Kidney (tissue), 14 donors: ENCODE measurements around the gene HS3ST3B1. TPM values are rescaled to one million over a fixed set of nuclear protein-coding genes. Genes with fewer than 3 reads are reported as not detected.

Source experiments
- DNase-seq, 5 donors: peaks; one replicate each; pipeline ENCODE4 v3.0.0-alpha.2; 2013 to 2020
- FAIRE-seq: peaks from 2 replicates; lab custom pipeline; 2012; peaks lifted over from hg19 to GRCh38; lab: Jason Lieb, UNC
- H3K27ac ChIP-seq, 2 donors: one replicate each; pipeline ENCODE4 v1.7.0; 2013; ENCODE audit warnings: low read depth in 2 of 2, low read length in 2 of 2, inconsistent platforms in 1 of 2
- H3K27me3 ChIP-seq: one replicate; pipeline ENCODE4 v1.7.1; 2013; ENCODE audit warnings: low read length, inconsistent platforms; ENCODE audit not compliant: control insufficient read depth, insufficient read depth
- H3K36me3 ChIP-seq, 3 donors: one replicate each; pipeline versions ENCODE4 v1.7.0 to v1.7.1; 2013; ENCODE audit warnings: low read length in 3 of 3, control low read depth in 1 of 3, inconsistent platforms in 1 of 3; ENCODE audit not compliant: insufficient read depth in 3 of 3, control insufficient read depth in 2 of 3
- H3K4me1 ChIP-seq, 3 donors: one replicate each; pipeline versions ENCODE4 v1.7.0 to v1.7.1; 2013; ENCODE audit warnings: low read length in 3 of 3, inconsistent platforms in 1 of 3, low read depth in 1 of 3; ENCODE audit not compliant: control insufficient read depth in 2 of 3, insufficient read depth in 2 of 3
- H3K4me3 ChIP-seq, 3 donors: one replicate each; pipeline versions ENCODE4 v1.7.0 to v1.8.1; 2013; ENCODE audit warnings: low read length in 3 of 3, control low read depth in 1 of 3, inconsistent platforms in 1 of 3
- H3K9ac ChIP-seq, 3 donors: one replicate each; pipeline versions ENCODE4 v1.7.0 to v1.7.1; 2013; ENCODE audit warnings: low read length in 3 of 3, control low read depth in 1 of 3, inconsistent platforms in 1 of 3
- H3K9me3 ChIP-seq, 3 donors: one replicate each; pipeline versions ENCODE4 v1.7.0 to v1.7.1; 2013; ENCODE audit warnings: low read length in 3 of 3, control low read depth in 1 of 3, inconsistent platforms in 1 of 3; ENCODE audit not compliant: control insufficient read depth in 2 of 3, insufficient read depth in 1 of 3
- intact Hi-C: fragments of 100-400 bp; cut with DNase I; formaldehyde crosslinking; loops from one replicate; pipeline ENCODE4 v1.11.1; 2022
- polyA plus RNA-seq: library from polyadenylated mRNA; stranded (reverse); fragments of 350-450 nt; fragmentation: Illumina TruSeq; extraction: RNeasy Lipid Tissue Mini Kit (QIAGEN cat#74804); gene quantifications from one replicate; pipeline ENCODE4 v1.2.3, GENCODE V29; 2014; ENCODE audit warnings: low read depth, low replicate concordance; ENCODE audit not compliant: insufficient read depth
- total RNA-seq: library from RNA; stranded (reverse); fragmentation: NEBNext Ultra II Directional; extraction: Animal tissue kit (Norgen Biotek cat#: 25700); gene quantifications from one replicate; pipeline ENCODE4 v1.2.1, GENCODE V29; 2021
- TF ChIP-seq, protein P1 (sequence below): IDR thresholded peaks from 3 replicates; pipeline ENCODE4 v1.5.1; 2012; ENCODE audit warnings: mild to moderate bottlenecking, moderate library complexity, borderline replicate concordance; ENCODE audit not compliant: insufficient read depth; ENCODE audit errors: extremely low read depth
- donor health status: control.
- donor health status: control.
- donor health status: control.
- donor health status: control.
- donor health status: control.
- donor health status: DM: yes; HTN: yes; CAD: no.
- donor health status: Normal renal cell carcinoma (clear cell type).

Gene HS3ST3B1
- total and polyA plus RNA-seq, 2 donors from 2014 or later: 4.8 to 5.3 TPM

DNA sequence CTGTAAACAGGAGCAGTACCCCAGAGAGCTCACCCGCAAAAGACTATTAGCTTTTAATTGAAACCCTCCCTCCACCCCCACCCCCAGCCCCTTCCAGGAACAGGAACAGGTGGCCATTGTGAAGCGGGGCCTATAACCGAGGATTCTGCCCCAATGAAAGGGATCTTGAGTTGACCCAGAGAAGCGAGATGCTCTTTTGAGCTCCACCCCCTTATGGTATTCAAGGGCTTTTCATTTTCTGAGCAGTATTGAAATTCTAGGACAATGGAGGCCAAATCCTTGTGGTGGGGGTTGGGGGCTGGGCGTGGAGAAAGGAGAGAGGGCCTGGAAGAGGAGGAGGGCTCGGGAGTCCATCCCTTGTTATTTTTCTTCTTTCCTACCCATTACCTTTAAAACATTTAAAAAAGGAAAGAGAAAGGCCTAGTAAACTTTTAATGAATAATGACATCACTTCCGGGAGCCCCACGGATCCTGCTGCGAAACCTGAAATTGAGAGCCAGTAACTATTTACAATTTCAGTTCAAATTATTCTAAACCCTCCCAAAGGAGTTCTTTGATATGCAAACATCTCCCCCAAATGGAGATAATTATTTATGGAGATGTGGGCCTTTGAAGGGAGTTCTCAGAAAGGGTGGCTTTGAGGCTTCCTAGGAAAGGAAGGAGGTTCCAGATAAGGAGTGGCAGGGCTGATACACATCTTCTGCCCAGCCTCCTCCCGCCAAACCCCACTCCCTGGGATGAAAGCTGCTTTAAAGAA lies 30.5 kb downstream of the HS3ST3B1 start:
- FAIRE-seq: no peak
- Histone ChIP-seq H3K9me3 (no peaks in the 10 kb centered on the region), H3K4me3 (no peak overlapping the region), H3K36me3 (no peaks in the 10 kb centered on the region), H3K9ac (no peak overlapping the region), H3K27ac (no peak overlapping the region), H3K4me1 (no peaks in the 10 kb centered on the region), H3K27me3 (no peaks in the 10 kb centered on the region)
- no peak for DNase-seq
- intact Hi-C loops: no loop called here
- TF ChIP-seq, protein P1, sequence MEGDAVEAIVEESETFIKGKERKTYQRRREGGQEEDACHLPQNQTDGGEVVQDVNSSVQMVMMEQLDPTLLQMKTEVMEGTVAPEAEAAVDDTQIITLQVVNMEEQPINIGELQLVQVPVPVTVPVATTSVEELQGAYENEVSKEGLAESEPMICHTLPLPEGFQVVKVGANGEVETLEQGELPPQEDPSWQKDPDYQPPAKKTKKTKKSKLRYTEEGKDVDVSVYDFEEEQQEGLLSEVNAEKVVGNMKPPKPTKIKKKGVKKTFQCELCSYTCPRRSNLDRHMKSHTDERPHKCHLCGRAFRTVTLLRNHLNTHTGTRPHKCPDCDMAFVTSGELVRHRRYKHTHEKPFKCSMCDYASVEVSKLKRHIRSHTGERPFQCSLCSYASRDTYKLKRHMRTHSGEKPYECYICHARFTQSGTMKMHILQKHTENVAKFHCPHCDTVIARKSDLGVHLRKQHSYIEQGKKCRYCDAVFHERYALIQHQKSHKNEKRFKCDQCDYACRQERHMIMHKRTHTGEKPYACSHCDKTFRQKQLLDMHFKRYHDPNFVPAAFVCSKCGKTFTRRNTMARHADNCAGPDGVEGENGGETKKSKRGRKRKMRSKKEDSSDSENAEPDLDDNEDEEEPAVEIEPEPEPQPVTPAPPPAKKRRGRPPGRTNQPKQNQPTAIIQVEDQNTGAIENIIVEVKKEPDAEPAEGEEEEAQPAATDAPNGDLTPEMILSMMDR: no peak

DNA sequence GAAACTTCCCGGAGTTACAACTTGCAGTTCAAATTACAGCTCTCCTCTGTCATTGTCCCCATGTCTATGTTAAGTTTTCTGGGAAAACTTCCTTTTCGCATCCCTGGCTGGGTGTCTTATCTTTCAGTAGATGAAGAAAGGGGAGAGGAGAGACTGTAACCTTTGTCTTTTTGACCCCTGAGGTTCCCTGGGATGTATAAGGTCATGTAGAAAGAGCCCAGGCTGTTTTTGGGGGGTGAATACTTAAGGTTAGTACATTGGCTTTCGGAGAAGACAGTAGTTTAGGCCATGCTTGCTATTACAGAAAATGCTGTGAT lies 31.1 kb downstream of the HS3ST3B1 start:
- Histone ChIP-seq H3K9ac (no peak overlapping the region), H3K27me3 (no peaks in the 10 kb centered on the region), H3K27ac (no peak overlapping the region), H3K4me1 (no peaks in the 10 kb centered on the region), H3K9me3 (no peaks in the 10 kb centered on the region), H3K36me3 (no peaks in the 10 kb centered on the region), H3K4me3 (no peak overlapping the region)
- TF ChIP-seq, protein P1: no peak
- FAIRE-seq (no peak), DNase-seq (no peak)
- intact Hi-C loops: no loop called here

DNA sequence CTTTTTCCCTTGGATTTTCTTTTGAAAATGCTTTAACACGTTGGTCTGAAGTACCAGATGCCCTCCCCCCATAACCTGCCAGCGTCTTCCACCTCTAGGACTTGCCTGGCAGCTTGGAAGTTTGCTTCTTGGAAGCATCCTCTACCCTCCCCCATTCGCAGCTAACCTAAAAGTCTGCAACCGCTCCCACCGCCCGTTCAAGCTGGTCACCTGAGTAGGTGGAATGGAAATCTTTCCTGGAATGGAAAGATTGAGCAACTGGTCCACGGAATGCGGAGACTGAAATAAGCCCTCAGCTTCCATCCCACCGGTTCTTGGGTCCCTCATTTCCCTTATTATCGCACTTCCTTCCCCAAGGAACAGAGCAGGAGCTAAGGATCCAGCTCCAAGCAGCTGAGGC lies 31.4 kb downstream of the HS3ST3B1 start:
- no peaks in the 10 kb centered on the region for H3K36me3 ChIP-seq
- no peak overlapping the region for H3K27ac ChIP-seq
- TF ChIP-seq, protein P1: no peak
- FAIRE-seq (no peak), DNase-seq (no peak)
- no peaks in the 10 kb centered on the region for H3K27me3 ChIP-seq
- no peaks in the 10 kb centered on the region for H3K4me1 ChIP-seq
- H3K9ac ChIP-seq: no peak overlapping the region
- H3K9me3 ChIP-seq: no peaks in the 10 kb centered on the region
- intact Hi-C loops: no loop called here
- H3K4me3 ChIP-seq: no peak overlapping the region

DNA sequence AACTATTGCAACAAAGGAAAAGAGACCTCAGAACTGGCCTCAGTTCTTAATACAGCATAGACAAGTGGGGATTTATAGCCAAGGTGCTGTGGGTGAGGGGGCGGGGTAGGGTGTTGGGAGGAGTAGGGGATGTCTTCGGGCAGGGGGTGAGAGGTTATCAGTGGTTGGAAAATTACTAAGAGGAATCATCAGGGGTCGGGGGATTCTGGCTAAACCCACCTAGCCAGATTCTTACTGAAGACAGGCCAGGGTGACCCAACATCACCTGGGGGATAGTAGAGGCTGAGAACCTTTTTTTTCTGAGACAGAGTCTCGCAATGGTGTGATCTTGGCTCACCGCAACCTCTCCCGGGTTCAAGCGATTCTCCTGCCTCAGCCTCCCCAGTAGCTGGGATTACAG lies 32.6 kb downstream of the HS3ST3B1 start:
- FAIRE-seq (no peak), DNase-seq (no peak)
- Histone ChIP-seq H3K4me3 (no peak overlapping the region), H3K9ac (no peak overlapping the region), H3K27me3 (no peaks in the 10 kb centered on the region), H3K36me3 (no peaks in the 10 kb centered on the region), H3K4me1 (no peaks in the 10 kb centered on the region), H3K27ac (no peak overlapping the region), H3K9me3 (no peaks in the 10 kb centered on the region)
- intact Hi-C loops: no loop called here
- TF ChIP-seq, protein P1: no peak
